Mesenchymal stem cell (in vitro differentiated cells and primary cell): Measurements from ENCODE around the gene EGFLAM.
A peak's percentile ranks its signal among the peaks of the same experiment; 100 is the strongest.

Experiments used
- DNase-seq: peaks from one replicate; pipeline ENCODE4 v3.0.0-alpha.2; 2013
- H2AFZ ChIP-seq: one replicate; pipeline ENCODE4 v1.6.1; 2013; ENCODE audit warnings: low read depth, mild to moderate bottlenecking, control low read depth, inconsistent platforms, low read length, moderate library complexity
- H2AK5ac ChIP-seq: 2 replicates; pipeline ENCODE4 v1.6.1; 2013; ENCODE audit warnings: low read length, moderate library complexity, mild to moderate bottlenecking, inconsistent platforms; ENCODE audit not compliant: severe bottlenecking
- H2BK120ac ChIP-seq: one replicate; pipeline ENCODE4 v1.6.1; 2013; ENCODE audit warnings: low read depth, mild to moderate bottlenecking, inconsistent platforms, low read length, moderate library complexity
- H2BK12ac ChIP-seq, 2 experiments: one replicate each; pipeline ENCODE4 v1.6.1; 2013; ENCODE audit warnings: inconsistent platforms in 2 of 2, low read length in 2 of 2, mild to moderate bottlenecking in 2 of 2, moderate library complexity in 2 of 2, control low read depth in 1 of 2
- H2BK15ac ChIP-seq: one replicate; pipeline ENCODE4 v1.6.1; 2013; ENCODE audit warnings: mild to moderate bottlenecking, low read depth, inconsistent platforms; ENCODE audit not compliant: poor library complexity, severe bottlenecking
- H2BK5ac ChIP-seq: 2 replicates; pipeline ENCODE4 v1.6.1; 2013; ENCODE audit warnings: low read depth, mild to moderate bottlenecking, low read length, control low read depth, inconsistent platforms; ENCODE audit not compliant: poor library complexity, severe bottlenecking
- H3K14ac ChIP-seq, 2 experiments: one replicate each; pipeline ENCODE4 v1.6.1; 2013; ENCODE audit warnings: inconsistent platforms in 2 of 2, low read length in 2 of 2, control low read depth in 1 of 2, mild to moderate bottlenecking in 1 of 2, moderate library complexity in 1 of 2
- H3K18ac ChIP-seq, 2 experiments: one replicate each; pipeline ENCODE4 v1.6.1; 2013; ENCODE audit warnings: inconsistent platforms in 2 of 2, low read length in 2 of 2, control low read depth in 1 of 2, low read depth in 1 of 2, mild to moderate bottlenecking in 1 of 2
- H3K23ac ChIP-seq, 2 experiments: one replicate each; pipeline ENCODE4 v1.6.1; 2013; ENCODE audit warnings: inconsistent platforms in 2 of 2, low read length in 2 of 2, mild to moderate bottlenecking in 2 of 2, moderate library complexity in 2 of 2, control low read depth in 1 of 2
- H3K27ac ChIP-seq: 2 replicates; pipeline ENCODE4 v1.5.1; 2013; ENCODE audit warnings: mild to moderate bottlenecking, moderate library complexity, low read length, control low read depth, inconsistent platforms; ENCODE audit not compliant: poor library complexity, severe bottlenecking
- H3K27me3 ChIP-seq, 2 experiments: 2 replicates each; pipeline versions ENCODE4 v1.6.1 to v1.7.0; 2013; ENCODE audit warnings: low read length in 2 of 2, mild to moderate bottlenecking in 2 of 2, moderate library complexity in 2 of 2, control low read depth in 1 of 2, inconsistent platforms in 1 of 2; ENCODE audit not compliant: control insufficient read depth in 1 of 2, insufficient read depth in 1 of 2
- H3K36me3 ChIP-seq, 2 experiments: 2 replicates each; pipeline versions ENCODE4 v1.6.1 to v1.7.0; 2013; ENCODE audit warnings: low read length in 2 of 2, control low read depth in 1 of 2, inconsistent platforms in 1 of 2, low read depth in 1 of 2, mild to moderate bottlenecking in 1 of 2; ENCODE audit not compliant: insufficient read depth in 2 of 2, control insufficient read depth in 1 of 2
- H3K4ac ChIP-seq, 2 experiments: one replicate each; pipeline ENCODE4 v1.6.1; 2013; ENCODE audit warnings: inconsistent platforms in 2 of 2, low read length in 2 of 2, mild to moderate bottlenecking in 2 of 2, moderate library complexity in 2 of 2, control low read depth in 1 of 2, low read depth in 1 of 2
- H3K4me1 ChIP-seq: 2 replicates; pipeline ENCODE4 v1.6.1; 2013; ENCODE audit warnings: low read depth, low read length, control low read depth; ENCODE audit not compliant: control insufficient read depth, insufficient read depth
- H3K4me2 ChIP-seq: 2 replicates; pipeline ENCODE4 v1.6.1; 2013; ENCODE audit warnings: low read length, mild to moderate bottlenecking, inconsistent platforms; ENCODE audit not compliant: poor library complexity, severe bottlenecking
- H3K4me3 ChIP-seq, 2 experiments: 2 replicates each; pipeline versions ENCODE4 v1.5.1 to v1.7.0; 2013; ENCODE audit warnings: low read length in 2 of 2, mild to moderate bottlenecking in 2 of 2, control low read depth in 1 of 2, low read depth in 1 of 2; ENCODE audit not compliant: insufficient read depth in 1 of 2
- H3K79me1 ChIP-seq: replicated peaks from 2 replicates; pipeline ENCODE4 v1.6.1; 2013; ENCODE audit warnings: mild to moderate bottlenecking, control low read depth, low read length, inconsistent platforms; ENCODE audit not compliant: poor library complexity, severe bottlenecking
- H3K9ac ChIP-seq: 2 replicates; pipeline ENCODE4 v1.7.0; 2013; ENCODE audit warnings: mild to moderate bottlenecking, low read length, moderate library complexity
- H3K9me3 ChIP-seq: 2 replicates; pipeline ENCODE4 v1.7.0; 2013; ENCODE audit warnings: mild to moderate bottlenecking, low read length; ENCODE audit not compliant: control insufficient read depth
- H4K8ac ChIP-seq: one replicate; pipeline ENCODE4 v1.6.1; 2013; ENCODE audit warnings: inconsistent platforms, mild to moderate bottlenecking, low read length, moderate library complexity
- H4K91ac ChIP-seq: one replicate; pipeline ENCODE4 v1.6.1; 2013; ENCODE audit warnings: mild to moderate bottlenecking, low read length, inconsistent platforms
- WGBS: methylation state at CpG from one replicate; pipeline ENCODE4 v1.1.7; 2013; ENCODE audit warnings: mixed read lengths; 5-methylcytosine and 5-hydroxymethylcytosine counted together

EGFLAM gene

DNA sequence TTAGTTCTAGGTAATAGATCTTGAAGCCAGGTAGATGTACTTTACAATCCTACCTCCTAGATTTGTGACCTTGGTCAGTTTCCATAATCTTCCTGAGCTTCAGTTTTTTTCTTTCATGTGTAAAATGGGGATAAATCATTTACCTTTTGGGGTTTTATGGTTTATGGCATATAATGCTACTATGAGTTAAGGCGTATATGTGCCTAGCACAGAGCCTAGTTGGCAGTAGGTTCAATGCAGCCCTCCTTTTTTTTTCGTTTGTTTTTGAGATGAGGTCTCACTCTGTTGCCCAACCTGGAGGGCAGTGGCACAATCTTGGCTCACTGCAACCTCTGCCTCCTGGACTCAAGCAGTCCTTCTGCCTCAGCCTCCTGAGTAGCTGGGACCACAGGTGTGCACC lies 28.8 kb downstream of the EGFLAM start:
- Histone ChIP-seq H3K9ac (no peak overlapping the region), H3K27ac (no peak overlapping the region), H2BK12ac (no peak overlapping the region), H3K4ac (no peak overlapping the region), H2BK120ac (no peak overlapping the region), H3K23ac (no peak overlapping the region), H4K8ac (no peak overlapping the region), H3K9me3 (peaks cover 3% of the 10 kb centered on the region), H3K27me3 (peaks cover 17 to 46% of the 10 kb centered on the region in 2 experiments), H3K4me1 (no peaks in the 10 kb centered on the region), H3K4me2 (no peak overlapping the region), H3K79me1 (no peaks in the 10 kb centered on the region), H2AFZ (no peak overlapping the region), H4K91ac (no peak overlapping the region), H2AK5ac (no peak overlapping the region), H2BK15ac (no peak overlapping the region), H3K18ac (no peak overlapping the region), H3K14ac (no peak overlapping the region), H3K4me3 (no peak overlapping the region), H3K36me3 (no peaks in the 10 kb centered on the region), H2BK5ac (no peak overlapping the region)
- 84% methylated on average over 2 of the region's 2 CpGs for WGBS
- no peak for DNase-seq

DNA sequence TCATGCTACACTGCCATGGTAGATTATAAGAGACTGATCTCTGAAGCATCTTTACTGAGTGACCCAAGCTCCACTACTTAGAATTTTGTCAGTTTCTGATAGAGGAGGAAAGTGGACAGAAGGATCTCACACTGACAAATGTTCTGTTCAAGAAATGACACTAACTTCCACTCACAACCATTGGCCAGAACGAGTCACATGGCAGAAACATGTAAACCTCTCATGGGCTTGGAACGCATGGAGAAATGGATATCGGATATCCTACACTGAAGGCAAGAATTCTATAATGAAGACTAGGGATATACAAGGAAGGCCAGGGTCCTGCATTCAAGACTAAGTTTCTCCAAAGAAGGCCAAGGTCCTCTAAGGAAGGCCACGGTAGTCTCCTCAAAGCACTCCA lies 31.1 kb downstream of the EGFLAM start:
- Histone ChIP-seq H3K9ac (no peak overlapping the region), H3K14ac (no peak overlapping the region), H3K9me3 (peaks cover under 1% of the 10 kb centered on the region), H3K79me1 (no peaks in the 10 kb centered on the region), H3K27me3 (peaks cover 8 to 57% of the 10 kb centered on the region in 2 experiments), H3K36me3 (no peaks in the 10 kb centered on the region), H2BK5ac (no peak overlapping the region), H2BK120ac (no peak overlapping the region), H3K18ac (no peak overlapping the region), H3K27ac (no peak overlapping the region), H2AFZ (no peak overlapping the region), H2BK15ac (no peak overlapping the region), H2AK5ac (no peak overlapping the region), H4K91ac (no peak overlapping the region), H3K4ac (no peak overlapping the region), H3K23ac (no peak overlapping the region), H2BK12ac (no peak overlapping the region), H4K8ac (no peak overlapping the region), H3K4me2 (no peak overlapping the region), H3K4me1 (no peaks in the 10 kb centered on the region), H3K4me3 (no peak overlapping the region)
- 91% methylated on average over 4 of the region's 4 CpGs for WGBS
- no peak for DNase-seq

DNA sequence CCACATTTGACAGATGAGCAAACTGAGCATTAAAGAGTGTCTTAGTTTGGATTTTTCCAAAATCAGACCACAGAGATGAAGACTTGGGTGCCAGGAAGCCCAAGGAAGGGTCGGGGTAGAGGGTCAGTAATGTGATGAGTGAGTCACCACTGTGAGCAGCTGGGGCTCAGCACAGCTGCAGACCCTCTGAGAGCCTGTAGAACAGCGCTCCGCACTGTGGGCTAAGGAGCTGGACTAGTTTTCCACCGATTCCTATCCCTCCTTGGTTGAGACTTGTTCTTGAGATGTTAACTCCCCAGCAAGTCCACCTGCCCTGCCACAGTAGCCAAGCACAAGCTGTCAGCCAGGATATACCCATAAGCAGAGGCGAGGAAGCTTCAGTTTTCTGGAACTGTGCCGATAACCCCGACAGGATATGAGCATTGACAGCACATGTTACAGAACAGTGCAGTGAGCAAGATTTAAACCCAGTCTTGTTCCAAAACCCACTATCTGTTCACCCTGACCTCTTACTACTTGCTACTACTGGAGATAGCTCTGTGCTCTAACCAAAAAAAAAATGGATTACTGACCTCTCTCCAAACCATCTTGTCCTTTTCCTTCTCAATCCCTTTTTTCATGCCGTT lies 31.8 kb downstream of the EGFLAM start:
- Histone ChIP-seq H3K9me3 (no peaks in the 10 kb centered on the region), H3K36me3 (no peaks in the 10 kb centered on the region), H3K4me2 (no peak overlapping the region), H3K27me3 (peaks cover 8 to 60% of the 10 kb centered on the region in 2 experiments), H3K79me1 (no peaks in the 10 kb centered on the region), H3K14ac (peak overlapping the region in 1 of 2 experiments; percentile 44), H3K27ac (no peak overlapping the region), H2AK5ac (no peak overlapping the region), H2BK5ac (no peak overlapping the region), H3K4ac (no peak overlapping the region), H4K91ac (no peak overlapping the region), H2BK120ac (no peak overlapping the region), H3K18ac (peak overlapping the region in 1 of 2 experiments; percentile 38), H2BK15ac (no peak overlapping the region), H3K4me3 (no peak overlapping the region), H3K4me1 (no peaks in the 10 kb centered on the region), H2AFZ (no peak overlapping the region), H4K8ac (no peak overlapping the region), H3K23ac (no peak overlapping the region), H2BK12ac (no peak overlapping the region), H3K9ac (no peak overlapping the region)
- no peak for DNase-seq
- 79% methylated on average over 8 of the region's 8 CpGs for WGBS

DNA sequence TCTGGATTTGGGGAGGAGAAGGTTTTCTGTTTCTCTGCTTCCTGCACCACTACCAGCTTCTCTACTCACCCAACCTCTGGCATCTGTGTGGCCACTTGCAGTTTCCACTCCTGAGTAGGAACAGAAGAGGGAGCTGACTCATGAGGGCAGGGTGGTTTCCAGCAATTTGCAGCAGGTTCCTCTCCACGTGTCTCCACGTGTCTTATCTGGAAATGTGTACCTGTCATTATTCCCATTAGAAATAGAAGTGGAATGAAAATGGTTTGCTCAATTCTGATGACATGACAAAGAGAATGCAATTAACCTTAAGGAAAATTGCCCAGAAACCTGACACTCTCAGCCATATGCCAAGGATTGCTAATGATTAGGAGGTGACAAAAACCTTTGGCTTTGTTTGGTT lies 33.0 kb downstream of the EGFLAM start:
- Histone ChIP-seq H3K27ac (no peak overlapping the region), H3K4ac (no peak overlapping the region), H2AFZ (no peak overlapping the region), H2AK5ac (no peak overlapping the region), H2BK12ac (no peak overlapping the region), H3K27me3 (peaks cover 8 to 57% of the 10 kb centered on the region in 2 experiments), H3K9me3 (no peaks in the 10 kb centered on the region), H4K8ac (no peak overlapping the region), H4K91ac (no peak overlapping the region), H3K4me3 (no peak overlapping the region), H3K36me3 (no peaks in the 10 kb centered on the region), H2BK15ac (no peak overlapping the region), H3K18ac (no peak overlapping the region), H3K4me1 (no peaks in the 10 kb centered on the region), H2BK5ac (no peak overlapping the region), H3K14ac (no peak overlapping the region), H3K79me1 (no peaks in the 10 kb centered on the region), H3K4me2 (no peak overlapping the region), H3K23ac (no peak overlapping the region), H2BK120ac (no peak overlapping the region), H3K9ac (no peak overlapping the region)
- WGBS, result 80% methylated on average over 1 of the region's 2 CpGs
- DNase-seq, result no peak
